PC-9 (cell line): ENCODE measurements around the gene ZNF398. TPM values are rescaled to one million over a fixed set of nuclear protein-coding genes. Genes with fewer than 3 reads are reported as not detected.

Source experiments
- BruUV-seq: library from RNA; stranded (reverse); fragments of 400-500 nt; replicated peaks from 2 replicates; lab custom pipeline; 2021; lab: Mats Ljungman, UMichigan
- CTCF ChIA-PET: fragments of 300-600 bp; sonication (Branson Sonifier 250); formaldehyde crosslinking; loops from one replicate; lab custom pipeline; 2022; ENCODE audit warnings: antibody characterized with exemption; lab: Charles Lee
- POLR2A ChIA-PET: fragments of 300-600 bp; sonication (Branson Sonifier 250); formaldehyde crosslinking; loops from one replicate; lab custom pipeline; 2022; ENCODE audit warnings: antibody characterized with exemption; ENCODE audit not compliant: unreplicated experiment; lab: Charles Lee
- DNase-seq, 2 experiments: peaks; one replicate each; pipeline versions ENCODE4 v3.0.0 to v3.0.0-alpha.2; 2015 to 2022; ENCODE audit warnings: mixed read lengths in 1 of 2
- H2AFZ ChIP-seq: fragments of 200-600 bp; sonication (generic); 2 replicates; pipeline ENCODE4 v1.8.1; 2017; ENCODE audit warnings: antibody characterized with exemption
- H3F3A ChIP-seq: fragments of 200-600 bp; sonication (generic); 2 replicates; pipeline ENCODE4 v1.8.1; 2017; ENCODE audit warnings: antibody characterized with exemption, mild to moderate bottlenecking, low read depth; ENCODE audit not compliant: insufficient read depth
- H3K27ac ChIP-seq: fragments of 200-600 bp; sonication (generic); 2 replicates; pipeline ENCODE4 v1.6.1; 2016; ENCODE audit warnings: mixed run types
- H3K27me3 ChIP-seq: fragments of 200-600 bp; sonication (generic); 2 replicates; pipeline ENCODE4 v1.6.1; 2016; ENCODE audit warnings: low read depth, mixed run types; ENCODE audit not compliant: insufficient read depth
- H3K36me3 ChIP-seq: fragments of 200-600 bp; sonication (generic); 2 replicates; pipeline ENCODE4 v1.6.1; 2016; ENCODE audit warnings: low read depth, mixed run types
- H3K4me1 ChIP-seq: fragments of 200-600 bp; sonication (generic); replicated peaks from 2 replicates; pipeline ENCODE4 v1.6.1; 2016; ENCODE audit warnings: mixed run types; ENCODE audit not compliant: insufficient read depth
- H3K4me2 ChIP-seq: fragments of 200-600 bp; sonication (generic); 2 replicates; pipeline ENCODE4 v1.6.1; 2017; ENCODE audit warnings: mixed run types
- H3K4me3 ChIP-seq: fragments of 200-600 bp; sonication (generic); 2 replicates; pipeline ENCODE4 v1.6.1; 2016; ENCODE audit warnings: mixed run types
- H3K79me2 ChIP-seq: fragments of 200-600 bp; sonication (generic); 2 replicates; pipeline ENCODE4 v1.6.1; 2017; ENCODE audit warnings: low read depth, mixed run types
- H3K9me2 ChIP-seq: fragments of 200-600 bp; sonication (generic); 2 replicates; pipeline ENCODE4 v1.8.1; 2017; ENCODE audit warnings: mild to moderate bottlenecking; ENCODE audit not compliant: insufficient read depth
- H3K9me3 ChIP-seq: fragments of 200-600 bp; sonication (generic); 2 replicates; pipeline ENCODE4 v1.8.1; 2016; ENCODE audit warnings: low read depth; ENCODE audit not compliant: insufficient read depth
- H4K20me1 ChIP-seq: fragments of 200-600 bp; sonication (generic); 2 replicates; pipeline ENCODE4 v1.8.1; 2017; ENCODE audit not compliant: insufficient read depth
- EZH2 ChIP-seq: fragments of 200-600 bp; sonication (generic); IDR thresholded peaks from 2 replicates; pipeline ENCODE4 v1.8.0; 2017; ENCODE audit warnings: antibody characterized with exemption, low read depth
- intact Hi-C: fragments of 100-400 bp; cut with micrococcal nuclease; formaldehyde crosslinking; loops from one replicate; pipeline ENCODE4 v1.10.0; 2022; ENCODE audit not compliant: unreplicated experiment
- total RNA-seq: library from RNA; stranded (reverse); gene quantifications from 2 replicates; pipeline ENCODE4 v1.2.3, GENCODE V29; 2021
- TF ChIP-seq, protein P1 (sequence below): fragments of 200-600 bp; sonication (generic); conservative IDR thresholded peaks from 2 replicates; pipeline ENCODE4 v1.6.1; 2017; ENCODE audit warnings: mixed run types, antibody characterized with exemption, mild to moderate bottlenecking, moderate library complexity

The ZNF398 gene
- total RNA-seq, 1 experiment from 2014 or later, result 11.7 TPM

DNA sequence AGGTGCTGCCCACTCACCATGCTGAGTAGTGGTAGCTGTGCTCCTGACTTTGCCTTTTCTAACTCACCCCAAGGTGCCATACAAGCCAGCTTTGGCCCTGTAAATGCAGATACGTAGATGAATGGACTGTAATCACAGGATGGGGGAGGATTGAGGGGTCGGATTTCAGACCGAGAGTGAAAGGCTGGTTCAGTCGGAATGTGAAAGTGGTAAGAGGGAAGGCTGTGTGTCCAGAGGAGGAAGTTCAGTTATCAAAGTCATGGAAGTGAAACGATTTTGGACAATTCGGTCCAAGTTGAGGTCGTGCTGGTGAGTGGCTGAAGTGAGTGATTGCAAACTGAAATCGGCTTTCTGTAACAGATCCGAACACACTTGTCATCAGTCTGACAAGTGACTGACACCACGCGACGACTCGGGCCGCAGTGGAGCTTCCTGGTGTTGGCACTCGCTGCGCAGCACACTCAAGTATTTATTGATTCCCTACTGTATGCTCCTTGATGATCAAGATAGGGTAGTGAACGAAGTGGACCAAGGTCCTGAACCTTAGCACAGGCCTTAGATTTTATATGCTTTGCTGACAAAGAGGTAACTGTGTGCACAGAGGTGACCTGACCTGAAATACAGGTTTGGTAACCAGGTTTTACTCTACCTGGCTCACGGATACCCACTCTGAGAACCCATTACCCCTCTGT lies 58.6 kb downstream of the ZNF398 start:
- POLR2A ChIA-PET, result no interaction called here
- CTCF ChIA-PET, result no interaction called here
- no TSS peak for BruUV-seq

DNA sequence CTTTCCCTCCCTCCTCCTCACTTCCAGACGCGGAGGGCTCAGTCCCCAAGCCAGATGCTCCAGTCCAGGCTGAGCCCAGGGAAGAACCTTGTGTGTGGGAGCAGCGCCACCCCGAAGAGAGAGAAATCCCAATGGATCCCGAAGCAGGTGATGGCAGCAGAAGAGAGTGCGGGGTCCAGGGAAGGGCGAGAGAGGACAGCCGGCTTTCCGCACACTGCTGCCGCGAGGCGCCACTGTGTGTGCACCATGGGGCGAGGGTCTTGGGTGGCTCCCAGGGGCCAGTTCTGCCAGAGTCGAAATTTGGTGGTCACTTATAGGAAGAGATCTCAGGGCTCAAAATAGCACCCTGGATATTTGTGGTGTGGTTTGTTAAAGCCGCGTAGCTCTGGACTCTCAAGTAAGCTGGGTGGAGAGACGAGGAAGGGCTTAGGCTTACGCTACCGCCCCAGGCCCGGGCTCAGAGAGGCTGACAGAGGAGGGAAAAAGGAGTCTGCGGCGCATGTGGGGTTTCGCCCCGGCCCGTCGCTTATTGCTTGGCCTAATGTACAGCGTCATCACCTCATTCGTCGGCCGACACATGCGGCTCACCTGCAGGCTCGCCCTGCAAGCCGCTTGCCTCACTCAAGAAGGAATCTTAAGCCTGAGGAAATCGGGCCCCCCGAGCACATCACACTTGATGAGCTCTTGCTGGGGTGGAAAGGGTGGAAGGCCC lies 60.2 kb downstream of the ZNF398 start:
- POLR2A ChIA-PET, result no interaction called here
- Histone ChIP-seq H3K4me3 (no peak overlapping the region), H3K9me3 (no peaks in the 10 kb centered on the region), H3F3A (peaks cover 32% of the 10 kb centered on the region), H3K4me1 (peaks cover 29% of the 10 kb centered on the region), H3K36me3 (peaks cover 65% of the 10 kb centered on the region), H3K27me3 (no peaks in the 10 kb centered on the region), H2AFZ (no peak overlapping the region), H3K79me2 (peaks cover 30% of the 10 kb centered on the region), H3K9me2 (no peaks in the 10 kb centered on the region), H4K20me1 (no peaks in the 10 kb centered on the region), H3K4me2 (no peak overlapping the region), H3K27ac (no peak overlapping the region)
- intact Hi-C loops, result no loop called here
- no peak for TF ChIP-seq EZH2
- TF ChIP-seq, protein P1, sequence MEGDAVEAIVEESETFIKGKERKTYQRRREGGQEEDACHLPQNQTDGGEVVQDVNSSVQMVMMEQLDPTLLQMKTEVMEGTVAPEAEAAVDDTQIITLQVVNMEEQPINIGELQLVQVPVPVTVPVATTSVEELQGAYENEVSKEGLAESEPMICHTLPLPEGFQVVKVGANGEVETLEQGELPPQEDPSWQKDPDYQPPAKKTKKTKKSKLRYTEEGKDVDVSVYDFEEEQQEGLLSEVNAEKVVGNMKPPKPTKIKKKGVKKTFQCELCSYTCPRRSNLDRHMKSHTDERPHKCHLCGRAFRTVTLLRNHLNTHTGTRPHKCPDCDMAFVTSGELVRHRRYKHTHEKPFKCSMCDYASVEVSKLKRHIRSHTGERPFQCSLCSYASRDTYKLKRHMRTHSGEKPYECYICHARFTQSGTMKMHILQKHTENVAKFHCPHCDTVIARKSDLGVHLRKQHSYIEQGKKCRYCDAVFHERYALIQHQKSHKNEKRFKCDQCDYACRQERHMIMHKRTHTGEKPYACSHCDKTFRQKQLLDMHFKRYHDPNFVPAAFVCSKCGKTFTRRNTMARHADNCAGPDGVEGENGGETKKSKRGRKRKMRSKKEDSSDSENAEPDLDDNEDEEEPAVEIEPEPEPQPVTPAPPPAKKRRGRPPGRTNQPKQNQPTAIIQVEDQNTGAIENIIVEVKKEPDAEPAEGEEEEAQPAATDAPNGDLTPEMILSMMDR, result no peak
- no peak for DNase-seq
- BruUV-seq, result no TSS peak
- CTCF ChIA-PET, result interaction anchor here (0.5 kb wide), 1 partner anchor 173 kb away, joined by 3 read pairs; no protein-coding TSS in a partner anchor

More for the DNA sequence above, 58.6 kb downstream of the ZNF398 start:
- Histone ChIP-seq H3F3A (peaks cover 36% of the 10 kb centered on the region), H2AFZ (no peak overlapping the region), H3K27me3 (no peaks in the 10 kb centered on the region), H3K9me2 (no peaks in the 10 kb centered on the region), H3K9me3 (no peaks in the 10 kb centered on the region), H3K79me2 (peaks cover 37% of the 10 kb centered on the region), H3K36me3 (peaks cover 67% of the 10 kb centered on the region), H4K20me1 (no peaks in the 10 kb centered on the region), H3K4me3 (peak overlapping the region; percentile 45), H3K4me1 (peaks cover 29% of the 10 kb centered on the region), H3K4me2 (peak overlapping the region; percentile 81), H3K27ac (peak overlapping the region; percentile 82)
- intact Hi-C loops, result no loop called here
- TF ChIP-seq EZH2, result no peak
- TF ChIP-seq, protein P1, result no peak
- DNase-seq, result peak; percentile 48 to 89

DNA sequence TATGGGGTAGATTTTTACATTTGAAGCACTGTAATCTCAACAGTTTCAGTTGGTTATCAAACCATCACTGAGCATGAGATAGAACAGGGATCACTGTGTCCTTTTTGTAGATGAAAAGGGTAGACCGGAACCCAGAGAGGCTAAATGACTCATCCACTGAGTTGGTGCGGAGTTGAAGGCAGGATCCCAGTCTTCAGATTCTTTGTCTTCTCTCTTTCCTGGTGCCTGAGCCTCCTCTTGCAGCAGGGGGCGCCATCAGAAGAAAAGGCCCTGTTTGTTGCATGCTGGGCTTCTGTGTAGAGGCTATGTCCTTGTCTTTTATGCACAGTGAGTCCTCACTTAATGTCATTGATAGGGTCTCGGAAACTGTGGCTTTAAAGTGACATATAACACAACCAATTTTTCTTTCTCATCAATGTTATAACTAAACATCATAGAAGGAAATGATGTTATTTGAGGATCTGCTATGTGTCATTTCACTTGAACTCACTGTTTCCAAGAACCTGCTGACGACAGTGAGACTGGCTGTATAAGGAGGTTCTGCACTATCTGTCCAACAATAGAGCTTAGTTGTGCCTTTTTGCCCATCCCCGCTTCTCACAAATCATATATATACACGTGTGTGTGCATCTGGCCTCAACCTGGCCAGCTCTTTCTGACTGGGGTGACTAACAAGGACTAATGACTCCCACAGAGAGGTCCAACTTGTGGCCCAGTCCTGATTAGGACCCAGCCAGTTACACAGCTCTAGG lies 62.4 kb downstream of the ZNF398 start:
- intact Hi-C loops, result loop anchor here (1.0 kb wide), 1 partner anchor 30 kb away; the partner anchor contains the start of gene ZNF212
- CTCF ChIA-PET, result interaction anchor here (0.5 to 0.9 kb wide), 3 partner anchors 24 to 214 kb away, joined by 4 read pairs; no protein-coding TSS in a partner anchor
- BruUV-seq, result no TSS peak

More for the DNA sequence above, 62.4 kb downstream of the ZNF398 start:
- Histone ChIP-seq H3F3A (peaks cover 25% of the 10 kb centered on the region), H3K9me2 (no peaks in the 10 kb centered on the region), H3K79me2 (peaks cover 8% of the 10 kb centered on the region; the same call in 1 of the 2 replicates), H4K20me1 (no peaks in the 10 kb centered on the region), H3K4me3 (no peak overlapping the region), H3K27ac (no peak overlapping the region), H3K36me3 (peaks cover 48% of the 10 kb centered on the region), H3K4me1 (peaks cover 21% of the 10 kb centered on the region), H2AFZ (no peak overlapping the region), H3K9me3 (no peaks in the 10 kb centered on the region), H3K4me2 (no peak overlapping the region), H3K27me3 (no peaks in the 10 kb centered on the region)
- DNase-seq, result peak in 1 of 2 experiments; percentile 66
- POLR2A ChIA-PET, result no interaction called here
- TF ChIP-seq, protein P1, result peak; percentile 87
- TF ChIP-seq EZH2, result no peak
